ENCODE results near the gene GATAD2A.

DNA sequence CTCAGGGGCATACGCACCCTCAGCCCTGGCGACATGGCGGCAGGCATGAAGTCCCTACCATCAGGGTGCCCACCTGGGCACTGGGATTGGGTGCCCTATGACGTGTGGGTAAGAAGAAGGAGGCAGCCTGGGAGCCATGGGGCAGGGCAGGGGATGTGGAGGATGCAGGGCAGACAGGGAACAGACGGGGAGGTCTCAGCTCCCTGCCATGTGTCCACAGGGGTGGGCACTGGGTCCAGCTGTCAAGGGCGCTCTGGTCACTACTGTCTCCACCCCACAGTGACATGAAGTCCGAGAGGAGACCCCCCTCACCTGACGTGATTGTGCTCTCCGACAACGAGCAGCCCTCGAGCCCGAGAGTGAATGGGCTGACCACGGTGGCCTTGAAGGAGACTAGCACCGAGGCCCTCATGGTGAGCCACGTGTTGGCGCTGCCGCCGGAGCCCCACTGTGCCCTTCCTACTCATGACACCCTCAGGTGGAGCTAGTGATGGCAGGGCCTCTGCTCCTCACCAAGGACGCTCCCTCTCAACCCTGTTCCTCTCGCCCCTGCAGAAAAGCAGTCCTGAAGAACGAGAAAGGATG, 86.6 kb downstream of the GATAD2A start:
- TF ChIP-seq, protein P1, sequence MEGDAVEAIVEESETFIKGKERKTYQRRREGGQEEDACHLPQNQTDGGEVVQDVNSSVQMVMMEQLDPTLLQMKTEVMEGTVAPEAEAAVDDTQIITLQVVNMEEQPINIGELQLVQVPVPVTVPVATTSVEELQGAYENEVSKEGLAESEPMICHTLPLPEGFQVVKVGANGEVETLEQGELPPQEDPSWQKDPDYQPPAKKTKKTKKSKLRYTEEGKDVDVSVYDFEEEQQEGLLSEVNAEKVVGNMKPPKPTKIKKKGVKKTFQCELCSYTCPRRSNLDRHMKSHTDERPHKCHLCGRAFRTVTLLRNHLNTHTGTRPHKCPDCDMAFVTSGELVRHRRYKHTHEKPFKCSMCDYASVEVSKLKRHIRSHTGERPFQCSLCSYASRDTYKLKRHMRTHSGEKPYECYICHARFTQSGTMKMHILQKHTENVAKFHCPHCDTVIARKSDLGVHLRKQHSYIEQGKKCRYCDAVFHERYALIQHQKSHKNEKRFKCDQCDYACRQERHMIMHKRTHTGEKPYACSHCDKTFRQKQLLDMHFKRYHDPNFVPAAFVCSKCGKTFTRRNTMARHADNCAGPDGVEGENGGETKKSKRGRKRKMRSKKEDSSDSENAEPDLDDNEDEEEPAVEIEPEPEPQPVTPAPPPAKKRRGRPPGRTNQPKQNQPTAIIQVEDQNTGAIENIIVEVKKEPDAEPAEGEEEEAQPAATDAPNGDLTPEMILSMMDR (IDR thresholded peaks at IDR 0.05), result no peak
- TF ChIP-seq POLR2AphosphoS5 (IDR thresholded peaks at IDR 0.05) (no peak), POLR2A (IDR thresholded peaks at IDR 0.05) (no peak), EP300 (IDR thresholded peaks at IDR 0.05) (no peak)

Data from sigmoid colon (tissue), 4 donors.